Tibial artery (tissue), 4 donors: ENCODE data around the gene NET1.

Experiments
- DNase-seq, 2 donors: peaks; one replicate each; pipeline ENCODE4 v3.0.0-alpha.2; 2019
- H3K27ac ChIP-seq, 2 donors: fragments of 200-600 bp; sonication (generic) in 1 of 2; 1 replicate in 1 of 2; 2 replicates in 1 of 2; pipeline ENCODE4 v1.5.1; 2018 to 2019; ENCODE audit warnings: mild to moderate bottlenecking in 1 of 2
- H3K27me3 ChIP-seq, 2 donors: fragments of 200-600 bp; sonication (generic) in 1 of 2; one replicate each; pipeline versions ENCODE4 v1.5.1 to v1.6.0; 2016 to 2019
- H3K36me3 ChIP-seq, 3 donors: fragments of 200-600 bp; sonication (generic) in 2 of 3; one replicate each; pipeline ENCODE4 v1.5.1; 2016 to 2019; ENCODE audit warnings: mild to moderate bottlenecking in 2 of 3
- H3K4me1 ChIP-seq, 4 donors: fragments of 200-600 bp; sonication (generic) in 2 of 4; 1 replicate in 3 of 4; 2 replicates in 1 of 4; pipeline ENCODE4 v1.5.1; 2016 to 2019
- H3K4me3 ChIP-seq, 2 donors: fragments of 200-600 bp; sonication (generic) in 1 of 2; 1 replicate in 1 of 2; 2 replicates in 1 of 2; pipeline ENCODE4 v1.5.1; 2018 to 2019; ENCODE audit warnings: mild to moderate bottlenecking in 2 of 2
- H3K9me3 ChIP-seq, 3 donors: fragments of 200-600 bp; sonication (generic) in 1 of 3; one replicate each; pipeline ENCODE4 v1.5.1; 2016 to 2019
- intact Hi-C: fragments of 100-400 bp; cut with DNase I; formaldehyde crosslinking; loops from one replicate; pipeline ENCODE4 v1.15.0; 2023; ENCODE audit warnings: low total_unique reads
- TF ChIP-seq, protein P1 (sequence below), 2 experiments: fragments of 200-600 bp in 1 of 2; fragments of 450-650 bp in 1 of 2; IDR thresholded peaks; one replicate each; pipeline ENCODE4 v1.5.1; 2017 to 2019; ENCODE audit warnings: antibody characterized with exemption in 2 of 2, mild to moderate bottlenecking in 1 of 2, moderate library complexity in 1 of 2

NET1 gene

DNA sequence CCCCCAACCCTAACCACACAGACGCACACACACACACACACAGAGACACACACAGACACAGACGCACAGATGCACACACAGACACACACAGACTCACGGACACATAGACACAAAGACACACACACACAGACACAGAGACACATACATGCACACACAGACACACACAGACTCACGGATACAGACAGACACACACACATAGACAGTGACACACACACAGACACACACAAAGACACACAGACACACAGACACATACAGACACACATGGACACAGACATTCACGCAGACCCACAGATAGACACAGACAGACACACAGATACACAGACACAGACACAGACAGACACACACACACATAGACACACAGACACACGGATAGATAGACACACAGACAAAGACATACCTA, 84.9 kb downstream of the NET1 start:
- Histone ChIP-seq H3K36me3 (no peaks in the 10 kb centered on the region), H3K9me3 (peaks cover 0 to 4% (median 0%) of the 10 kb centered on the region in 3 donors), H3K4me3 (no peak overlapping the region), H3K27ac (no peak overlapping the region), H3K4me1 (peaks cover 0 to 12% (median 0%) of the 10 kb centered on the region in 4 donors), H3K27me3 (no peaks in the 10 kb centered on the region)
- TF ChIP-seq, protein P1, sequence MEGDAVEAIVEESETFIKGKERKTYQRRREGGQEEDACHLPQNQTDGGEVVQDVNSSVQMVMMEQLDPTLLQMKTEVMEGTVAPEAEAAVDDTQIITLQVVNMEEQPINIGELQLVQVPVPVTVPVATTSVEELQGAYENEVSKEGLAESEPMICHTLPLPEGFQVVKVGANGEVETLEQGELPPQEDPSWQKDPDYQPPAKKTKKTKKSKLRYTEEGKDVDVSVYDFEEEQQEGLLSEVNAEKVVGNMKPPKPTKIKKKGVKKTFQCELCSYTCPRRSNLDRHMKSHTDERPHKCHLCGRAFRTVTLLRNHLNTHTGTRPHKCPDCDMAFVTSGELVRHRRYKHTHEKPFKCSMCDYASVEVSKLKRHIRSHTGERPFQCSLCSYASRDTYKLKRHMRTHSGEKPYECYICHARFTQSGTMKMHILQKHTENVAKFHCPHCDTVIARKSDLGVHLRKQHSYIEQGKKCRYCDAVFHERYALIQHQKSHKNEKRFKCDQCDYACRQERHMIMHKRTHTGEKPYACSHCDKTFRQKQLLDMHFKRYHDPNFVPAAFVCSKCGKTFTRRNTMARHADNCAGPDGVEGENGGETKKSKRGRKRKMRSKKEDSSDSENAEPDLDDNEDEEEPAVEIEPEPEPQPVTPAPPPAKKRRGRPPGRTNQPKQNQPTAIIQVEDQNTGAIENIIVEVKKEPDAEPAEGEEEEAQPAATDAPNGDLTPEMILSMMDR (IDR thresholded peaks at IDR 0.05), result no peak
- DNase-seq, result no peak
- intact Hi-C loops, result no loop called here

DNA sequence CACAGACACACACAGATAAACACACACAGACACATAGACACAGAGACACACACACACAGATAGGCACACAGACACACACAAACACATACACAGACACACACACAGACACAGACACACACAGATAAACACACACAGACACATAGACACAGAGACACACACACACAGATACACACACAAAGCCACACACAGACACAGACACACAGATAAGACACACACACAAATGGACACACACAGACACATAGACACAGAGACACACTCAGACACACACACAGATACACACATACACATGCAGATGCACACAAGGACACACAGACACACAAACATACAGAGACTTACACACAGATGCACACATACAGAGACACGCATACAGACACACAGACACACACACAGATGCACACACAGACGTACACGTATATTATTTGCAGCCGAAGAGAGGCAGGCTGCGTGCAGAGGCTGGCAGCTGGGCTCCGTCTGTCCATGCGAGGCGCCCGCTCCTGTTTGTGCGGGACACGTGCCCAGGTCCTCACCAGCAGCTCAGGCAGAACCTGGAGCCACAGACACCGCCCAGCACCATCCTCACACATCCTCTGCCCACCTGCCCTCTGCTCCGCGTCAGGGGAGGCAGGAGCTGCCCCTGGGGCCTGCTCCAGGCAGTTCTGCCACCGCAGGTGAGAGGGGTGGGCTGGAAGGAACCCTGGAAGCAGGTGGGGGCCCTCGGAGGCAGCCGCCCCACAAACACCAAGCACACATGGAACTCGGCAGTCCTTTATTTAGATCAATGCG, 85.8 kb downstream of the NET1 start:
- Histone ChIP-seq H3K27me3 (no peaks in the 10 kb centered on the region), H3K4me1 (peaks cover 0 to 21% (median 0%) of the 10 kb centered on the region in 4 donors), H3K27ac (no peak overlapping the region), H3K36me3 (no peaks in the 10 kb centered on the region), H3K9me3 (no peaks in the 10 kb centered on the region), H3K4me3 (no peak overlapping the region)
- peak in 1 of 2 donors; percentile 40 for DNase-seq
- intact Hi-C loops, result no loop called here
- TF ChIP-seq, protein P1 (IDR thresholded peaks at IDR 0.05), result no peak

DNA sequence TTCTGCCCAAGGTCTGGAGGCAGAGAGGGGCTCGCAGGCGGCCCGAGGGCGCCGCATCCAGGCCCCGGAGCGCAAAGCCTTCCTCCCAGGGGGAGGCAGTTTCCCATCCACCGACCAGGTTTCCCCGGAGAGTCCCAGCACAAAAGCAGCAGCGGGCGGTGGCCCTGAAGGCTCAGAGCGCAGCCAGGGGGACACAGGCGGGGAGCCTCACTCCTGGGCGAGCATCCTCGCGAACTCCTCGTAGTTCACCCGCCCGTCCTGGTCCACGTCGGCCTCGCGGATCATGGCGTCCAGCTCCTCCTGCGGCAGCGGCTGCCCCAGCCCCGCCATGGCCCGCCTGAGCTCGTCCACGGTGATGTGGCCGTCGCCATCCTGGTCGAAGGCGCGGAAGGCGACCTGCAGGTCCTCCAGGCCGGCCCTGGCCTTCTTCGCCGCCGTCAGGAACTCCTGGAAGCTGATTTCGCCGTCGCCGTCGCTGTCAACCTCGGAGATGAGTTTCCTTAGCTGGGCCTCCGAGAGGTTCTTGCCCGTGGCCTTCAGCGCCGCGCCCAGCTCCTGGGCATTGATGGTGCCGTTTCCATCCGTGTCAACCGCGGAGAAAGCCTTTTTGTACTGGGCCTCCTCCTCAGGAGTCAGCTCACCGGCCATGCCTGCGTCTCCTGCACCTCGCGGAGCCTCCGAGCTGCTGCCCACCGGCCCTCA, 86.6 kb downstream of the NET1 start:
- peak in 1 of 2 donors; percentile 54 for DNase-seq
- Histone ChIP-seq H3K4me3 (no peak overlapping the region), H3K36me3 (no peaks in the 10 kb centered on the region), H3K27ac (no peak overlapping the region), H3K27me3 (no peaks in the 10 kb centered on the region), H3K9me3 (no peaks in the 10 kb centered on the region), H3K4me1 (peaks cover 0 to 21% (median 0%) of the 10 kb centered on the region in 4 donors)
- intact Hi-C loops, result no loop called here
- TF ChIP-seq, protein P1 (IDR thresholded peaks at IDR 0.05), result no peak

DNA sequence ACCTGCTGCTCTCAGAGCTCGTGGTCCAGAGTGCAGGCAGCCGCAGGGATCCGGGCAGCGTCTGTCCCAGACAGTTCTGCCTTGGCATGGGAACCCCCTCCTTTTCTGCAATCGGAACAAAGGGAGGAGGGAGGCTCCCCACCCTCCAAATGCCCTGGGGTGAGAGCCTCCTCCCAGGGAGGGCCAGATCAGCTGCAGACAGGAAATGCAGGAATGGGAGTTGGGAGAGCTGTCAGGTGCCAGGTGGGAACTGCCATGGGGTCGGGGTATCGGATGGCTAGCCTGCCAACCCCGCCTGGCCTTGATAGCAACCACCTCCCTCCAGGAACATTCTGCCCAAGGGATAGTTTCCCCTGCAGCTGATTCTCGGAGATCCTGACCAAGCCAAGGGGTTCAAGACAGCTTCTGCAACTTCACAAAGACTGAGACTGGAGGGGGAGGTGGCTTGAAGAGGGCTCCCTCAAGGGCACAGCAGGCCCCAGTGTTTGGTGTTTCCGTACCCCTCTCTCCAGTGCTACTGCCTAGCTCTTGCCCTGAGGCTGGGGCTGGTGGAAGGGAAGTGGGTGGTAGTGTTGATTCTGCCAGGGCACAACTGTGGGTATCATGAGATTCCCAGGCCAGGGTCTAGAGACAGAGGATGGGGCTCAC, 87.3 kb downstream of the NET1 start, which contains the start of gene CALML5:
CALML5 (minus strand) TSS at position 78 of the 648 bp plus-strand sequence. CDS start 132 bp downstream, outside the sequence.
- no peaks in the 10 kb centered on the region for H3K36me3 ChIP-seq
- H3K27me3 ChIP-seq, result no peaks in the 10 kb centered on the region
- TF ChIP-seq, protein P1 (IDR thresholded peaks at IDR 0.05), result no peak
- no peaks in the 10 kb centered on the region for H3K9me3 ChIP-seq
- peak in 1 of 2 donors; percentile 32 for DNase-seq
- no peak within 1 kb of the TSS for H3K4me3 ChIP-seq
- intact Hi-C loops, result no loop called here
- no peak within 1 kb of the TSS for H3K27ac ChIP-seq
- H3K4me1 ChIP-seq, result peaks cover 0 to 24% (median 0%) of the 10 kb centered on the region in 4 donors

DNA sequence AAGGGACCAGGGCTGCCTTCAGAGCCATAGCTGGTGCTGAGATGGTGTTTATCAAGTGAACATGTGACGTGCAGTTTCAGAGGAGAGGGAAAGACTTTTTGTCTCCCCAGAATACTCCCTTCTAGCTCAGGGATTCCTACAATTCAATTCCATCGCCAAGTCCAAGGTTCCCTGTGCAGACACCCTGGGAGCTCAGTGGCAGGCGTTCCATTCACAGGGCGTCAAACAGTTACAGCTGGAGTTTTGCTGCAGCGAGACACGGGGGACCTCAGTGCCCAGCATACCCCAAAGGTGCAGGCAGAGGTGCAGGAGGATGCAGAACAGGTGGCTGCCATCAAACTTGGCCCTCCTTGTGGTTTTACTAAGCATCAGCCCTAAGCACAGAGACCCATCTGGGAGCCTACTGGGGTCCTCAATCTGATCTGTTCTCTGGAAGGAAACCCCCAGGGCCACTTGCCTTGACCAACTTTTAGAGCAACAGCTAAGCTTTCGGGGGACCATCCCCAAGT, 87.9 kb downstream of the NET1 start:
- Histone ChIP-seq H3K4me3 (no peak overlapping the region), H3K27ac (no peak overlapping the region), H3K36me3 (no peaks in the 10 kb centered on the region), H3K27me3 (no peaks in the 10 kb centered on the region), H3K9me3 (no peaks in the 10 kb centered on the region), H3K4me1 (peaks cover 0 to 25% (median 0%) of the 10 kb centered on the region in 4 donors)
- intact Hi-C loops, result no loop called here
- peak in 1 of 2 donors; percentile 20 for DNase-seq
- TF ChIP-seq, protein P1 (IDR thresholded peaks at IDR 0.05), result no peak
